Neuronal stem cell (in vitro differentiated cells): ENCODE data around the gene PDIA2.
"Not testable (repeated sequence)": the region's sequence is repeated elsewhere in the genome, so short reads cannot be mapped to it uniquely, and the experiment has no call there.

Experiments
- DNase-seq: peaks from one replicate; pipeline ENCODE4 v3.0.0-alpha.2; 2013; ENCODE audit warnings: low spot score
- H2AFZ ChIP-seq: one replicate; pipeline ENCODE4 v1.6.1; 2013; ENCODE audit warnings: mild to moderate bottlenecking, low read length, inconsistent platforms
- H2AK5ac ChIP-seq: 2 replicates; pipeline ENCODE4 v1.6.1; 2013; ENCODE audit warnings: low read depth, mild to moderate bottlenecking, inconsistent platforms, low read length, moderate library complexity, mixed read lengths
- H2BK120ac ChIP-seq: 2 replicates; pipeline ENCODE4 v1.6.1; 2013; ENCODE audit warnings: low read depth, mild to moderate bottlenecking, inconsistent platforms, low read length, moderate library complexity, mixed read lengths
- H2BK12ac ChIP-seq: one replicate; pipeline ENCODE4 v1.6.1; 2013; ENCODE audit warnings: low read length, inconsistent platforms
- H2BK15ac ChIP-seq: 2 replicates; pipeline ENCODE4 v1.6.1; 2013; ENCODE audit warnings: mild to moderate bottlenecking, low read length, inconsistent platforms, mixed read lengths
- H2BK5ac ChIP-seq: one replicate; pipeline ENCODE4 v1.6.1; 2013; ENCODE audit warnings: inconsistent platforms, mild to moderate bottlenecking, low read length, moderate library complexity
- H3K14ac ChIP-seq: one replicate; pipeline ENCODE4 v1.6.1; 2013; ENCODE audit warnings: low read length, inconsistent platforms
- H3K18ac ChIP-seq: 2 replicates; pipeline ENCODE4 v1.6.1; 2013; ENCODE audit warnings: low read length, inconsistent platforms
- H3K23ac ChIP-seq: 2 replicates; pipeline ENCODE4 v1.6.1; 2013; ENCODE audit warnings: low read depth, mild to moderate bottlenecking, mixed read lengths, low read length, inconsistent platforms; ENCODE audit not compliant: poor library complexity
- H3K27ac ChIP-seq: replicated peaks from 3 replicates; pipeline ENCODE4 v1.5.1; 2013; ENCODE audit warnings: low read length, inconsistent platforms
- H3K27me3 ChIP-seq, 3 experiments: 2 replicates each; pipeline ENCODE4 v1.6.1; 2013; ENCODE audit warnings: low read length in 3 of 3, mild to moderate bottlenecking in 2 of 3, inconsistent platforms in 1 of 3, low read depth in 1 of 3, mixed read lengths in 1 of 3, moderate library complexity in 1 of 3; ENCODE audit not compliant: control insufficient read depth in 3 of 3, insufficient read depth in 3 of 3
- H3K36me3 ChIP-seq, 2 donors: replicated peaks in 1 of 2; 2 replicates each; pipeline ENCODE4 v1.6.1; 2013; ENCODE audit warnings: low read length in 2 of 2; ENCODE audit not compliant: control insufficient read depth in 2 of 2, insufficient read depth in 2 of 2
- H3K4ac ChIP-seq: 2 replicates; pipeline ENCODE4 v1.6.1; 2013; ENCODE audit warnings: inconsistent platforms, mild to moderate bottlenecking, low read length, moderate library complexity
- H3K4me1 ChIP-seq, 2 donors: 1 replicate in 1 of 2; 2 replicates in 1 of 2; pipeline ENCODE4 v1.6.1; 2013; ENCODE audit warnings: low read length in 2 of 2, low read depth in 1 of 2; ENCODE audit not compliant: control insufficient read depth in 2 of 2, insufficient read depth in 1 of 2
- H3K4me2 ChIP-seq: one replicate; pipeline ENCODE4 v1.6.1; 2013; ENCODE audit warnings: mild to moderate bottlenecking, low read length, inconsistent platforms; ENCODE audit not compliant: insufficient read depth, poor library complexity, severe bottlenecking
- H3K4me3 ChIP-seq, 2 donors: 2 replicates each; pipeline ENCODE4 v1.5.1; 2013; ENCODE audit warnings: low read length in 2 of 2, mild to moderate bottlenecking in 2 of 2, inconsistent platforms in 1 of 2, moderate library complexity in 1 of 2
- H3K79me1 ChIP-seq: one replicate; pipeline ENCODE4 v1.6.1; 2013; ENCODE audit warnings: low read depth, mild to moderate bottlenecking, inconsistent platforms, low read length, moderate library complexity
- H3K9ac ChIP-seq: one replicate; pipeline ENCODE4 v1.6.1; 2013; ENCODE audit warnings: mild to moderate bottlenecking, low read depth, low read length, inconsistent platforms; ENCODE audit not compliant: poor library complexity
- H3K9me3 ChIP-seq, 2 donors: replicated peaks in 1 of 2; 2 replicates each; pipeline versions ENCODE3 to v1.6.1; 2013; ENCODE audit warnings: low read length in 2 of 2, mild to moderate bottlenecking in 2 of 2, inconsistent platforms in 1 of 2, low read depth in 1 of 2, mixed read lengths in 1 of 2, moderate library complexity in 1 of 2; ENCODE audit not compliant: control insufficient read depth in 2 of 2, insufficient read depth in 1 of 2
- H4K8ac ChIP-seq: one replicate; pipeline ENCODE4 v1.6.1; 2013; ENCODE audit warnings: low read depth, mild to moderate bottlenecking, inconsistent platforms, low read length, moderate library complexity
- H4K91ac ChIP-seq: one replicate; pipeline ENCODE4 v1.6.1; 2013; ENCODE audit warnings: low read length, low read depth, mild to moderate bottlenecking, inconsistent platforms; ENCODE audit not compliant: poor library complexity
- WGBS, 2 donors: extraction: QIAGEN DNeasy Blood & Tissue Kit; methylation state at CpG; one replicate each; pipeline ENCODE4 v1.1.7; 2013; ENCODE audit warnings: missing lambda C conversion rate in 2 of 2, mixed read lengths in 1 of 2; ENCODE audit not compliant: insufficient read length in 2 of 2, insufficient replicate concordance in 1 of 2; ENCODE audit errors: extremely low coverage in 2 of 2; 5-methylcytosine and 5-hydroxymethylcytosine counted together

The PDIA2 gene

GRCh38 chr16:254461-254860 lies 28.5 kb upstream of the PDIA2 start:
- Histone ChIP-seq H3K79me1 (peaks cover 7% of the 10 kb centered on the region), H3K4me2 (no peak overlapping the region), H2AFZ (no peak overlapping the region), H3K27me3 (no peaks in the 10 kb centered on the region), H3K23ac (no peak overlapping the region), H3K36me3 (peaks cover 19 to 68% of the 10 kb centered on the region in 2 donors), H3K4me3 (no peak overlapping the region), H3K14ac (no peak overlapping the region), H2AK5ac (no peak overlapping the region), H4K91ac (no peak overlapping the region), H2BK120ac (no peak overlapping the region), H3K4ac (no peak overlapping the region), H3K9me3 (no peaks in the 10 kb centered on the region), H2BK5ac (no peak overlapping the region), H2BK15ac (no peak overlapping the region), H4K8ac (no peak overlapping the region), H3K27ac (no peak overlapping the region), H3K18ac (no peak overlapping the region), H2BK12ac (no peak overlapping the region), H3K4me1 (no peaks in the 10 kb centered on the region), H3K9ac (no peak overlapping the region)
- WGBS, 2 donors: no CpG with 5 or more reads among the region's 25 CpGs
- DNase-seq: no peak

DNA sequence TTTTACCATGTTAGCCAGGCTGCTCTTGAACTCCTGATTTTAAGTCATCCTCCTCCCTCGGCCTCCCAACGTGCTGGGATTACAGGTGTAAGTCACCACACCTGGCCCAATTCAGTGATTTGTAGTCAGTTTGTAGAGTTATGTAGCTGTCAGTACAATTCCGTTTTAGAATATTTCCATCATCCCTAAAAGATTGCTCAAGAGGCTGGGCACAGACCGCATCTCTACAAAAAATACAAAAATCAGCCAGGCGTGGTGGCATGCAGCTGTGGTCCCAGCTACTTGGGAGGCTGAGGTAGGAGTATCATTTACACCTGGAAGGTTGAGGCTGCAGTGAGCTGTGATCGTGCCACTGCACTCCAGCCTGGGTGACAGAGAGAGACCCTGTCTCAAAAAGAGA lies 27.8 kb upstream of the PDIA2 start:
- Histone ChIP-seq H3K79me1 (peaks cover 6% of the 10 kb centered on the region), H2BK15ac (no peak overlapping the region), H2BK12ac (no peak overlapping the region), H3K14ac (no peak overlapping the region), H3K27me3 (no peaks in the 10 kb centered on the region), H3K23ac (no peak overlapping the region), H2AK5ac (no peak overlapping the region), H3K9ac (no peak overlapping the region), H3K9me3 (no peaks in the 10 kb centered on the region), H3K27ac (no peak overlapping the region), H4K8ac (no peak overlapping the region), H2AFZ (no peak overlapping the region), H3K4me2 (no peak overlapping the region), H4K91ac (no peak overlapping the region), H3K18ac (no peak overlapping the region), H3K4me1 (no peaks in the 10 kb centered on the region), H2BK120ac (no peak overlapping the region), H3K4me3 (no peak overlapping the region), H3K4ac (no peak overlapping the region), H2BK5ac (no peak overlapping the region), H3K36me3 (peaks cover 22 to 70% of the 10 kb centered on the region in 2 donors)
- no CpG with 5 or more reads among the region's 6 CpGs for WGBS, 2 donors
- no peak for DNase-seq

DNA sequence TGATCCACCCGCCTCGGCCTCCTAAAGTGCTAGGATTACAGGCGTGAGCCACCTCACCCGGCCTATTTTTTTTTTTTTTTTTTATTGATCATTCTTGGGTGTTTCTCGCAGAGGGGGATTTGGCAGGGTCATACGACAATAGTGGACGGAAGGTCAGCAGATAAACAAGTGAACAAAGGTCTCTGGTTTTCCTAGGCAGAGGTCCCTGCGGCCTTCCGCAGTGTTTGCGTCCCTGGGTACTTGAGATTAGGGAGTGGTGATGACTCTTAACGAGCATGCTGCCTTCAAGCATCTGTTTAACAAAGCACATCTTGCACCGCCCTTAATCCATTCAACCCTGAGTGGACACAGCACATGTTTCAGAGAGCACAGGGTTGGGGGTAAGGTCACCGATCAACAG lies 24.9 kb upstream of the PDIA2 start:
- not testable (repeated sequence) for H2BK120ac ChIP-seq, H2BK12ac ChIP-seq

GRCh38 chr16:259226-259625 lies 23.7 kb upstream of the PDIA2 start:
- Histone ChIP-seq H2BK120ac (no peak overlapping the region), H3K36me3 (peaks cover 44 to 76% of the 10 kb centered on the region in 2 donors), H2BK5ac (no peak overlapping the region), H2AFZ (no peak overlapping the region), H2BK12ac (no peak overlapping the region), H4K91ac (no peak overlapping the region), H3K4me2 (no peak overlapping the region), H3K79me1 (peaks cover 6% of the 10 kb centered on the region), H3K4me1 (no peaks in the 10 kb centered on the region), H4K8ac (no peak overlapping the region), H2AK5ac (no peak overlapping the region), H3K18ac (no peak overlapping the region), H3K23ac (no peak overlapping the region), H3K27ac (no peak overlapping the region), H3K4me3 (no peak overlapping the region), H2BK15ac (no peak overlapping the region), H3K9me3 (no peaks in the 10 kb centered on the region), H3K14ac (no peak overlapping the region), H3K9ac (no peak overlapping the region), H3K27me3 (no peaks in the 10 kb centered on the region), H3K4ac (no peak overlapping the region)
- no peak for DNase-seq
- WGBS, 2 donors: no CpG with 5 or more reads among the region's 10 CpGs

More for the DNA sequence above, 24.9 kb upstream of the PDIA2 start:
- not testable (repeated sequence) for H3K4me1 ChIP-seq, H3K14ac ChIP-seq, H3K18ac ChIP-seq, H3K9ac ChIP-seq, H2BK5ac ChIP-seq, H2AK5ac ChIP-seq, H3K27ac ChIP-seq, H3K23ac ChIP-seq, H3K9me3 ChIP-seq, H2AFZ ChIP-seq, H3K4me2 ChIP-seq, H4K91ac ChIP-seq, H3K79me1 ChIP-seq, H3K4me3 ChIP-seq, H2BK15ac ChIP-seq, H3K27me3 ChIP-seq, H3K4ac ChIP-seq, H4K8ac ChIP-seq, DNase-seq
- WGBS, 2 donors: no CpG with 5 or more reads among the region's 13 CpGs
- H3K36me3 ChIP-seq: peaks cover 39 to 76% of the 10 kb centered on the region in 2 donors
